ENCODE data around the gene TRAF5. TPM values are rescaled to one million over a fixed set of nuclear protein-coding genes. Genes with fewer than 3 reads are reported as not detected.
A peak's percentile ranks its signal among the peaks of the same experiment; 100 is the strongest.

TRAF5 gene
- total RNA-seq, 2 experiments from 2014 or later = 28.0 to 32.2 TPM

- DNase-seq (no peak), ATAC-seq (no peak)
- intact Hi-C loops (cut with DNase I, micrococcal nuclease) = loop anchor here (5.0 to 10.0 kb wide), 2 partner anchors 249 to 327 kb away; partner anchors contain the start of gene SLC30A1 (in 2 of the 2)
- peaks cover 81% of the 10 kb centered on the region for H3K4me1 Mint-ChIP-seq
- peak overlapping the region; percentile 95 for H3K27ac Mint-ChIP-seq
- peaks cover 10% of the 10 kb centered on the region for H3K36me3 Mint-ChIP-seq (ENCODE audit: low read depth)
- peak overlapping the region; percentile 87 for H3K4me3 Mint-ChIP-seq
- H3K27me3 Mint-ChIP-seq = no peaks in the 10 kb centered on the region
- POLR2A ChIA-PET = interaction anchor here (0.6 to 1.2 kb wide), 2 partner anchors 11 to 1239 kb away, joined by 3 read pairs; no protein-coding TSS in a partner anchor
- CTCF ChIA-PET = interaction anchor here (0.6 to 4.4 kb wide), 13 partner anchors 11 to 255 kb away, joined by 3 to 30 read pairs (median 5); no protein-coding TSS in a partner anchor
- H3K9me3 Mint-ChIP-seq (ENCODE audit: low read depth) = no peaks in the 10 kb centered on the region
These were observed 1.6 kb downstream of the TRAF5 start for GRCh38 chr1:211328084-211328694.

- ChIA-PET POLR2A (interaction anchor here (0.6 to 1.2 kb wide), 2 partner anchors 11 to 987 kb away, joined by 3 read pairs; no protein-coding TSS in a partner anchor), CTCF (interaction anchor here (1.1 to 4.4 kb wide), 9 partner anchors 11 to 185 kb away, joined by 4 to 30 read pairs (median 7); no protein-coding TSS in a partner anchor)
- Mint-ChIP-seq H3K4me1 (peaks cover 78% of the 10 kb centered on the region), H3K27me3 (no peaks in the 10 kb centered on the region), H3K9me3 (ENCODE audit: low read depth) (no peaks in the 10 kb centered on the region), H3K27ac (peak overlapping the region; percentile 82), H3K36me3 (ENCODE audit: low read depth) (peaks cover 14% of the 10 kb centered on the region), H3K4me3 (peak overlapping the region; percentile 87)
- intact Hi-C loops (cut with DNase I, micrococcal nuclease) = loop anchor here (5.0 to 10.0 kb wide), 2 partner anchors 248 to 326 kb away; partner anchors contain the start of gene SLC30A1 (in 2 of the 2)
- DNase-seq (no peak), ATAC-seq (no peak)
These were observed 2.3 kb downstream of the TRAF5 start for GRCh38 chr1:211328866-211329475.

GRCh38 chr1:211329764-211330201 is 3.1 kb downstream of the TRAF5 start:
- no peaks in the 10 kb centered on the region for H3K27me3 Mint-ChIP-seq
- intact Hi-C loops (cut with DNase I, micrococcal nuclease) = loop anchor here (5.0 to 10.0 kb wide), 2 partner anchors 248 to 325 kb away; partner anchors contain the start of gene SLC30A1 (in 2 of the 2)
- DNase-seq (no peak), ATAC-seq (peak; percentile 17)
- H3K4me1 Mint-ChIP-seq = peaks cover 81% of the 10 kb centered on the region
- H3K9me3 Mint-ChIP-seq (ENCODE audit: low read depth) = no peaks in the 10 kb centered on the region
- ChIA-PET CTCF (interaction anchor here (1.1 to 4.4 kb wide), 6 partner anchors 10 to 184 kb away, joined by 5 to 30 read pairs (median 8); no protein-coding TSS in a partner anchor), POLR2A (no interaction called here)
- H3K27ac Mint-ChIP-seq = peak overlapping the region; percentile 82
- H3K36me3 Mint-ChIP-seq (ENCODE audit: low read depth) = peaks cover 16% of the 10 kb centered on the region
- H3K4me3 Mint-ChIP-seq = peak overlapping the region; percentile 87

GRCh38 chr1:211330282-211330936 is 3.8 kb downstream of the TRAF5 start:
- peak overlapping the region; percentile 87 for H3K4me3 Mint-ChIP-seq
- peak overlapping the region; percentile 82 for H3K27ac Mint-ChIP-seq
- H3K4me1 Mint-ChIP-seq = peaks cover 83% of the 10 kb centered on the region
- ATAC-seq = no peak
- intact Hi-C loops (cut with DNase I, micrococcal nuclease) = no loop called here
- no peaks in the 10 kb centered on the region for H3K27me3 Mint-ChIP-seq
- H3K36me3 Mint-ChIP-seq (ENCODE audit: low read depth) = peaks cover 16% of the 10 kb centered on the region
- ChIA-PET CTCF (interaction anchor here (0.5 to 3.8 kb wide), 5 partner anchors 14 to 702 kb away, joined by 3 to 17 read pairs (median 7); no protein-coding TSS in a partner anchor), POLR2A (no interaction called here)
- no peaks in the 10 kb centered on the region for H3K9me3 Mint-ChIP-seq (ENCODE audit: low read depth)
- DNase-seq = no peak

- no peaks in the 10 kb centered on the region for H3K27me3 Mint-ChIP-seq
- intact Hi-C loops (cut with DNase I, micrococcal nuclease) = no loop called here
- H3K27ac Mint-ChIP-seq = peak overlapping the region; percentile 21
- DNase-seq (no peak), ATAC-seq (no peak)
- H3K36me3 Mint-ChIP-seq (ENCODE audit: low read depth) = peaks cover 16% of the 10 kb centered on the region
- H3K9me3 Mint-ChIP-seq (ENCODE audit: low read depth) = no peaks in the 10 kb centered on the region
- ChIA-PET POLR2A (no interaction called here), CTCF (interaction anchor here (0.5 to 2.6 kb wide), 5 partner anchors 13 to 702 kb away, joined by 3 to 9 read pairs (median 3); no protein-coding TSS in a partner anchor)
- peak overlapping the region; percentile 87 for H3K4me3 Mint-ChIP-seq
- H3K4me1 Mint-ChIP-seq = peaks cover 84% of the 10 kb centered on the region
These were observed 4.5 kb downstream of the TRAF5 start for GRCh38 chr1:211331011-211331709.

GRCh38 chr1:211332036-211332616 is 5.5 kb downstream of the TRAF5 start:
- Mint-ChIP-seq H3K4me1 (peaks cover 91% of the 10 kb centered on the region), H3K4me3 (no peak overlapping the region), H3K9me3 (ENCODE audit: low read depth) (no peaks in the 10 kb centered on the region), H3K27ac (peak overlapping the region; percentile 44), H3K27me3 (no peaks in the 10 kb centered on the region), H3K36me3 (ENCODE audit: low read depth) (peaks cover 16% of the 10 kb centered on the region)
- ChIA-PET POLR2A (no interaction called here), CTCF (interaction anchor here (0.6 to 1.5 kb wide), 5 partner anchors 9 to 765 kb away, joined by 3 to 5 read pairs (median 3); no protein-coding TSS in a partner anchor)
- ATAC-seq (no peak), DNase-seq (no peak)
- intact Hi-C loops (cut with DNase I, micrococcal nuclease) = no loop called here

- Mint-ChIP-seq H3K27ac (peak overlapping the region; percentile 44), H3K27me3 (no peaks in the 10 kb centered on the region), H3K9me3 (ENCODE audit: low read depth) (no peaks in the 10 kb centered on the region), H3K4me3 (no peak overlapping the region), H3K4me1 (peaks cover 95% of the 10 kb centered on the region), H3K36me3 (ENCODE audit: low read depth) (peaks cover 16% of the 10 kb centered on the region)
- ChIA-PET POLR2A (no interaction called here), CTCF (interaction anchor here (0.6 to 1.0 kb wide), 2 partner anchors 10 to 766 kb away, joined by 3 to 5 read pairs; no protein-coding TSS in a partner anchor)
- intact Hi-C loops (cut with DNase I, micrococcal nuclease) = no loop called here
- no peak for DNase-seq
- no peak for ATAC-seq
These were observed 6.2 kb downstream of the TRAF5 start for GRCh38 chr1:211332830-211333229.

- no peak for DNase-seq
- Mint-ChIP-seq H3K36me3 (ENCODE audit: low read depth) (peaks cover 16% of the 10 kb centered on the region), H3K27ac (peak overlapping the region; percentile 15), H3K4me1 (peaks cover 91% of the 10 kb centered on the region), H3K27me3 (no peaks in the 10 kb centered on the region), H3K4me3 (no peak overlapping the region), H3K9me3 (ENCODE audit: low read depth) (no peaks in the 10 kb centered on the region)
- ChIA-PET POLR2A (no interaction called here), CTCF (no interaction called here)
- ATAC-seq = no peak
- intact Hi-C loops (cut with DNase I, micrococcal nuclease) = loop anchor here in 1 of 2 experiments (2.0 kb wide), 1 partner anchor 19 kb away; no protein-coding TSS in a partner anchor
These were observed 7.3 kb downstream of the TRAF5 start for GRCh38 chr1:211333906-211334305.

- CTCF ChIA-PET = interaction anchor here (0.5 to 1.5 kb wide), 4 partner anchors 9 to 27 kb away, joined by 3 to 5 read pairs (median 4); no protein-coding TSS in a partner anchor
- H3K36me3 Mint-ChIP-seq (ENCODE audit: low read depth) = peaks cover 15% of the 10 kb centered on the region
- H3K4me3 Mint-ChIP-seq = no peak overlapping the region
- ATAC-seq (peak; percentile 78), DNase-seq (no peak)
- H3K4me1 Mint-ChIP-seq = peaks cover 91% of the 10 kb centered on the region
- peak overlapping the region; percentile 90 for H3K27ac Mint-ChIP-seq
- intact Hi-C loops (cut with DNase I, micrococcal nuclease) = loop anchor here in 1 of 2 experiments (2.0 kb wide), 1 partner anchor 18 kb away; no protein-coding TSS in a partner anchor
- no peaks in the 10 kb centered on the region for H3K9me3 Mint-ChIP-seq (ENCODE audit: low read depth)
- POLR2A ChIA-PET = no interaction called here
- H3K27me3 Mint-ChIP-seq = no peaks in the 10 kb centered on the region
These were observed 8.4 kb downstream of the TRAF5 start for GRCh38 chr1:211334986-211335385.

- intact Hi-C loops (cut with DNase I, micrococcal nuclease) = loop anchor here in 1 of 2 experiments (2.0 kb wide), 1 partner anchor 17 kb away; no protein-coding TSS in a partner anchor
- H3K4me1 Mint-ChIP-seq = peaks cover 89% of the 10 kb centered on the region
- peaks cover 8% of the 10 kb centered on the region for H3K36me3 Mint-ChIP-seq (ENCODE audit: low read depth)
- ChIA-PET CTCF (interaction anchor here (1.2 to 2.2 kb wide), 5 partner anchors 8 to 20 kb away, joined by 3 to 13 read pairs (median 5); no protein-coding TSS in a partner anchor), POLR2A (no interaction called here)
- H3K27ac Mint-ChIP-seq = peak overlapping the region; percentile 90
- no peaks in the 10 kb centered on the region for H3K27me3 Mint-ChIP-seq
- H3K9me3 Mint-ChIP-seq (ENCODE audit: low read depth) = no peaks in the 10 kb centered on the region
- DNase-seq (no peak), ATAC-seq (peak; percentile 28)
- H3K4me3 Mint-ChIP-seq = peak overlapping the region; percentile 45
These were observed 9.0 kb downstream of the TRAF5 start for GRCh38 chr1:211335522-211336157.
